ENCODE measurements around the gene PLA2G3.

GRCh38 chr22:31122532-31123291 lies 17.6 kb downstream of the PLA2G3 start, which contains the start of gene INPP5J:
- TF ChIP-seq CTCF (conservative IDR thresholded peaks at IDR 0.05; ENCODE audit: low read depth, low read length) (no peak), EZH2 (IDR thresholded peaks at IDR 0.05; ENCODE audit: borderline replicate concordance, low read depth, low read length, poor library complexity, severe bottlenecking) (no peak)
